ENCODE measurements around the gene UPF2. TPM values are rescaled to one million over a fixed set of nuclear protein-coding genes. Genes with fewer than 3 reads are reported as not detected.

Gene UPF2
- total RNA-seq, 1 donor, result 19.0 TPM

- TF ChIP-seq, protein P1, sequence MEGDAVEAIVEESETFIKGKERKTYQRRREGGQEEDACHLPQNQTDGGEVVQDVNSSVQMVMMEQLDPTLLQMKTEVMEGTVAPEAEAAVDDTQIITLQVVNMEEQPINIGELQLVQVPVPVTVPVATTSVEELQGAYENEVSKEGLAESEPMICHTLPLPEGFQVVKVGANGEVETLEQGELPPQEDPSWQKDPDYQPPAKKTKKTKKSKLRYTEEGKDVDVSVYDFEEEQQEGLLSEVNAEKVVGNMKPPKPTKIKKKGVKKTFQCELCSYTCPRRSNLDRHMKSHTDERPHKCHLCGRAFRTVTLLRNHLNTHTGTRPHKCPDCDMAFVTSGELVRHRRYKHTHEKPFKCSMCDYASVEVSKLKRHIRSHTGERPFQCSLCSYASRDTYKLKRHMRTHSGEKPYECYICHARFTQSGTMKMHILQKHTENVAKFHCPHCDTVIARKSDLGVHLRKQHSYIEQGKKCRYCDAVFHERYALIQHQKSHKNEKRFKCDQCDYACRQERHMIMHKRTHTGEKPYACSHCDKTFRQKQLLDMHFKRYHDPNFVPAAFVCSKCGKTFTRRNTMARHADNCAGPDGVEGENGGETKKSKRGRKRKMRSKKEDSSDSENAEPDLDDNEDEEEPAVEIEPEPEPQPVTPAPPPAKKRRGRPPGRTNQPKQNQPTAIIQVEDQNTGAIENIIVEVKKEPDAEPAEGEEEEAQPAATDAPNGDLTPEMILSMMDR (IDR thresholded peaks at IDR 0.05; ENCODE audit: insufficient read depth, low read depth, low read length), result no peak
- no peak for DNase-seq (ENCODE audit: low read depth)
- H3K4me3 ChIP-seq (ENCODE audit: low read depth, low read length), result no peak overlapping the region
These were observed 96.0 kb downstream of the UPF2 start for GRCh38 chr10:11946652-11947051.

DNA sequence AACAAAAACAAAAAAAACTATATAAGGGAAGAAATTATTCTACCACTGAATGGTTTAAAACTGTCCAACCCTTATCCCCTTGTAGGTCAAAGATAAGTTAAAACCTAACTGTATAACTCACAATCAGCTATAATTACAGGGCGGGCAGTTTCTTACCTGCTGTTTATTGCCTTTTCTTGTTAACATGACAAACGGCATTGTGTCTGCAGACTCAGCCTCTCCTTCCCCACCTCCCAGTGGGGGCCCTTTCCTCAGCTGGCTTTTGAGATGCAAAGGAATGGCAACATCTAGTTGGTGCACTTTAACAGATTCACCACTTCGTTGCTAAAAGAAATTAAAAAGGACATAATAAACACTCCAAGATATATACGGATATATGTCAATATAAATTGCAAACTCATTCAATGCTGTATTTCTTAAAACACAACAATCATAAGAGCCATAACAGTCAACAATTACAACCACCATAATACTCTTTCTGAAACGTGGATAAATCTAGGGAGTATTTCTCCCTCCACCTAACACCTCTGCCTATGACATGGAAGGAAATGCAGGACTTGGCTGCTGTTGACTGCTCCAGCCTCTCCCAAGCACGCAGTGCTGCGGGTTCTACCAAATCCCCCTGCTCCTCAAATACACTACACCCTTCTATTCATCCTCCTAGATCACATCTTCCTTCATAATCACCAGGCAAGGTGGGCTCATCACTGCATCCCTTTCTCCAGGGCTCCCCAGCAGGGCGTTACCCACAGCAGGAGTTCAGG, 106.0 kb downstream of the UPF2 start:
- H3K4me3 ChIP-seq (ENCODE audit: low read depth, low read length), result no peak overlapping the region
- DNase-seq (ENCODE audit: low read depth), result no peak
- TF ChIP-seq, protein P1 (IDR thresholded peaks at IDR 0.05; ENCODE audit: insufficient read depth, low read depth, low read length), result no peak

GRCh38 chr10:11934262-11934661, 108.3 kb downstream of the UPF2 start:
- H3K4me3 ChIP-seq (ENCODE audit: low read depth, low read length), result no peak overlapping the region
- DNase-seq (ENCODE audit: low read depth), result peak; percentile 15
- TF ChIP-seq, protein P1 (IDR thresholded peaks at IDR 0.05; ENCODE audit: insufficient read depth, low read depth, low read length), result no peak

- TF ChIP-seq, protein P1 (IDR thresholded peaks at IDR 0.05; ENCODE audit: insufficient read depth, low read depth, low read length), result no peak
- no peak for DNase-seq (ENCODE audit: low read depth)
- H3K4me3 ChIP-seq (ENCODE audit: low read depth, low read length), result no peak overlapping the region
These were observed 108.9 kb downstream of the UPF2 start for GRCh38 chr10:11933577-11934223.

DNA sequence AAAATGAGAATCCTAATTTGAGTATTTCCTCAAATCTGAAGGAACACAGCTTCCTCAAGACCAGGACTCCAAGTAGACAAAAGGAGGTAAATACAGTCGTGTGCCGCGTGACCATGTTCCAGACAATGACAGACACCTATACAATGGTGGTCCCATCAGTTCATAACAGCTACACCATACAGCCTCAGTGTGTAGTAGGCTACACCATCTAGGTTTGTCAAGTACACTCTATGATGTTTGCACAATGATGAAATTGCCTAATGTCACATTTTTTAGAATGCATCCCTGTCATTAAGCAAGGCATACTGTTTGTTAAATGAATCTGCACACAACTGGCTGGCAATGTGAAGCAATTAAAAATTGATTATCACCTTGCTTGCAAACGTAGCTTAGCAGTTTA, 111.6 kb downstream of the UPF2 start:
- TF ChIP-seq, protein P1 (IDR thresholded peaks at IDR 0.05; ENCODE audit: insufficient read depth, low read depth, low read length), result no peak

DNA sequence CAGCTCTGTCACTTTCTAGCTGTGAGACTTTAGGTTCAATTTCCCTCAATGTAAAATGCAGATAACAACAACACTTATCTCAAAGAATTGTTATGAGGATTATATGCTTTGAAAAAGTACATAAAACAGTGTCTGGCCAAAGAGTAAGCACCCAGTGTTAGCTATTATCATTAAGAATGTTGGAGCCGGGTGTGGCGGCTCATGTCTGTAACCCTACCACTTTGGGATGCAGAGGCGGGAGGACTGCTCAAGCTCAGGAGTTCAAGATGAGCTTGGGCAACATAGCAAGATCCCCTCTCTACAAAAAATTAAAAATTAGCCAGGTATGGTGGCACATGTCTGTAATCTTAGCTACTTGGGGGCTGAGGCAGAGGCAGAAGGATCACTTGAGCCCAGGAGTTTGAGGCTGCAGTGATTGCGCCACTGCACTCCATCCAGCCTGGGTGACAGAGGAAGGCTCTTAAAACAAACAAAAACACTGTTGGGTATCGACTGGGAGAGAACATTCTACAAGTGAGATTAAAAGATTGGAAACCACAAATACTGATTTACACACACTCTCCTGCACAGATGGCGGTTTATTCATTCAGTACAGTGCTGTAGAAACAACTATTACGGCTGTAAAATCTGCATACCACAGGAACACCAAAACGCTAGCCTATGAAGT, 112.2 kb downstream of the UPF2 start:
- TF ChIP-seq, protein P1 (IDR thresholded peaks at IDR 0.05; ENCODE audit: insufficient read depth, low read depth, low read length), result no peak
- H3K4me3 ChIP-seq (ENCODE audit: low read depth, low read length), result no peak overlapping the region
- DNase-seq (ENCODE audit: low read depth), result peak; percentile 91

More for the DNA sequence above, 111.6 kb downstream of the UPF2 start:
- DNase-seq (ENCODE audit: low read depth), result peak; percentile 29
- no peak overlapping the region for H3K4me3 ChIP-seq (ENCODE audit: low read depth, low read length)

Data from fibroblast of villous mesenchyme (primary cell).